Measurements from ENCODE around the gene ITGB6. TPM values are rescaled to one million over a fixed set of nuclear protein-coding genes. Genes with fewer than 3 reads are reported as not detected.
A peak's percentile ranks its signal among the peaks of the same experiment; 100 is the strongest.

Gene ITGB6
- polyA plus RNA-seq, 2 of the 4 experiments (the other 2 are of a cell fraction), result 4.2 to 5.0 TPM

- TF ChIP-seq ZSCAN20 (CRISPR knock-in tag; IDR thresholded peaks at IDR 0.05) (no peak), HEYL (CRISPR knock-in tag; IDR thresholded peaks at IDR 0.05) (no peak), RNF2 (IDR thresholded peaks at IDR 0.05; ENCODE audit: borderline replicate concordance, low read depth) (no peak), MAZ (IDR thresholded peaks at IDR 0.05; ENCODE audit: borderline replicate concordance, low read depth, low read length) (no peak), JUN (IDR thresholded peaks at IDR 0.05) (peak in 1 of 2 experiments; percentile 56; a peak in 2 of 5 replicates), EP300 (IDR thresholded peaks at IDR 0.05) (peak in 1 of 2 experiments; percentile 79; a peak in 2 of 5 replicates), CHD2 (IDR thresholded peaks at IDR 0.05; ENCODE audit: low read length, partially characterized antibody) (no peak), HES2 (IDR thresholded peaks at IDR 0.05) (no peak), ZNF302 (CRISPR knock-in tag; IDR thresholded peaks at IDR 0.05) (no peak), HOXA7 (CRISPR knock-in tag; IDR thresholded peaks at IDR 0.05) (no peak), MAX (IDR thresholded peaks at IDR 0.05) (no peak; the same call in 1 of the 2 replicates), HOXB13 (CRISPR knock-in tag; IDR thresholded peaks at IDR 0.05; ENCODE audit: low read depth) (peak; percentile 40; the same call in 1 of the 2 replicates), ESRRA (IDR thresholded peaks at IDR 0.05; ENCODE audit: borderline replicate concordance, low read length) (no peak), HMGXB4 (CRISPR knock-in tag; IDR thresholded peaks at IDR 0.05; ENCODE audit: borderline replicate concordance) (no peak), MAFK (IDR thresholded peaks at IDR 0.05; ENCODE audit: partially characterized antibody) (peak; percentile 55)
Measured at GRCh38 chr2:160209516-160209856, 9.4 kb upstream of the ITGB6 start (continued).

GRCh38 chr2:160208655-160209515, 8.8 kb upstream of the ITGB6 start:
- FAIRE-seq, result no peak
- WGBS (ENCODE audit: missing lambda C conversion rate), result 51% methylated on average over 10 of the region's 11 CpGs
- Histone ChIP-seq H3K9me3 (peaks cover 6% of the 10 kb centered on the region), H3K4me2 (peak overlapping the region; percentile 77), H3K4me1 (peaks cover 91% of the 10 kb centered on the region), H3K27ac (peak overlapping the region; percentile 97 to 99), H3K4me3 (no peak overlapping the region)
- CTCF ChIA-PET, result interaction anchor here (0.6 to 6.5 kb wide), 16 partner anchors 10 to 783 kb away, joined by 3 to 49 read pairs (median 3); no protein-coding TSS in a partner anchor
- no peak for DNase-seq (ENCODE audit: low read depth in 1 of 2, low spot score in 1 of 2)
- TF ChIP-seq ESRRA (IDR thresholded peaks at IDR 0.05; ENCODE audit: borderline replicate concordance, low read length) (no peak), SMC3 (IDR thresholded peaks at IDR 0.05) (no peak), ZC3H11A (IDR thresholded peaks at IDR 0.05) (no peak), CTCF (IDR thresholded peaks at IDR 0.05) (no peak), CEBPB (IDR thresholded peaks at IDR 0.05) (peak in 1 of 2 experiments; percentile 2; a peak in 1 of 4 replicates), PBX3 (IDR thresholded peaks at IDR 0.05) (no peak), RAD21 (conservative IDR thresholded peaks at IDR 0.05 in 1 of 2, IDR thresholded peaks at IDR 0.05 in 1 of 2) (0 out of 5 replicates have a peak, but pooled peaks of 1 of the 2 experiments have one; percentile 1), HOXA7 (CRISPR knock-in tag; IDR thresholded peaks at IDR 0.05) (no peak), CHD4 (IDR thresholded peaks at IDR 0.05; ENCODE audit: borderline replicate concordance) (no peak), HOXB5 (CRISPR knock-in tag; IDR thresholded peaks at IDR 0.05) (no peak), KDM5A (IDR thresholded peaks at IDR 0.05) (no peak), FOSL2 (IDR thresholded peaks at IDR 0.05) (no peak), FOSL2 (CRISPR knock-in tag; IDR thresholded peaks at IDR 0.05) (no peak), KDM1A (IDR thresholded peaks at IDR 0.05; ENCODE audit: low read depth) (no peak), HMGXB4 (CRISPR knock-in tag; IDR thresholded peaks at IDR 0.05; ENCODE audit: borderline replicate concordance) (no peak), EHMT2 (IDR thresholded peaks at IDR 0.05; ENCODE audit: low read depth) (no peak)
- ATAC-seq, result no peak
- POLR2A ChIA-PET, result interaction anchor here (0.5 to 2.7 kb wide), 10 partner anchors 15 to 196 kb away, joined by 3 to 10 read pairs (median 4); no protein-coding TSS in a partner anchor

Measured in A549 (cell line).